Uterus (tissue), 4 donors: ENCODE measurements around the gene CAMK2D. TPM values are rescaled to one million over a fixed set of nuclear protein-coding genes. Genes with fewer than 3 reads are reported as not detected.
A peak's percentile ranks its signal among the peaks of the same experiment; 100 is the strongest.
"Not testable (repeated sequence)": the region's sequence is repeated elsewhere in the genome, so short reads cannot be mapped to it uniquely, and the experiment has no call there.

Experiments used
- DNase-seq, 2 donors: peaks; one replicate each; pipeline ENCODE4 v3.0.0-alpha.2; 2019 to 2020
- H3K27ac ChIP-seq, 2 donors: fragments of 200-600 bp; sonication (generic); 1 replicate in 1 of 2; 2 replicates in 1 of 2; pipeline ENCODE4 v1.5.1; 2016 to 2018
- H3K27me3 ChIP-seq, 2 donors: fragments of 200-600 bp; sonication (generic); one replicate each; pipeline ENCODE4 v1.5.1; 2018 to 2019; ENCODE audit warnings: control low read depth in 1 of 2
- H3K36me3 ChIP-seq, 2 donors: fragments of 200-600 bp; sonication (generic); one replicate each; pipeline ENCODE4 v1.5.1; 2019; ENCODE audit warnings: control low read depth in 1 of 2
- H3K4me1 ChIP-seq, 2 donors: fragments of 200-600 bp; sonication (generic); one replicate each; pipeline ENCODE4 v1.5.1; 2018 to 2019; ENCODE audit warnings: control low read depth in 1 of 2
- H3K4me3 ChIP-seq, 2 donors: fragments of 200-600 bp; sonication (generic); 1 replicate in 1 of 2; 2 replicates in 1 of 2; pipeline ENCODE4 v1.5.1; 2018 to 2019; ENCODE audit warnings: mild to moderate bottlenecking in 1 of 2
- H3K9me3 ChIP-seq, 2 donors: fragments of 200-600 bp; sonication (generic); one replicate each; pipeline ENCODE4 v1.5.1; 2019; ENCODE audit warnings: control low read depth in 1 of 2
- CTCF ChIP-seq, 4 experiments: fragments of 200-600 bp in 2 of 4; fragments of 450-650 bp in 2 of 4; sonication (generic) in 2 of 4; IDR thresholded peaks; one replicate each; pipeline ENCODE4 v1.5.1; 2016 to 2019; ENCODE audit warnings: antibody characterized with exemption in 4 of 4, mild to moderate bottlenecking in 2 of 4, moderate library complexity in 1 of 4
- POLR2A ChIP-seq, 2 donors: fragments of 450-650 bp; IDR thresholded peaks; one replicate each; pipeline ENCODE4 v1.6.1; 2016; ENCODE audit warnings: antibody characterized with exemption in 2 of 2, mild to moderate bottlenecking in 1 of 2, moderate library complexity in 1 of 2
- intact Hi-C: fragments of 100-400 bp; cut with DNase I; formaldehyde crosslinking; loops from one replicate; pipeline ENCODE4 v1.15.1; 2023; ENCODE audit warnings: low total_unique reads
- total RNA-seq, 4 donors: library from RNA; depleted of rRNA in 3 of 4; stranded (reverse); fragments of >200 nt in 3 of 4; gene quantifications; one replicate each; pipeline versions ENCODE4 v1.1.0 to v1.2.4, GENCODE V29; 2014 to 2023
- donor health status: DM: yes; HTN: yes; CAD: no.

CAMK2D gene
- total RNA-seq, 4 donors from 2014 or later = 41.5 to 95.3 (median 54.3) TPM

GRCh38 chr4:113764720-113765264, 3.3 kb upstream of the CAMK2D start:
- Histone ChIP-seq H3K27me3 (no peaks in the 10 kb centered on the region), H3K36me3 (no peaks in the 10 kb centered on the region), H3K9me3 (no peaks in the 10 kb centered on the region), H3K4me3 (no peak overlapping the region), H3K4me1 (no peaks in the 10 kb centered on the region), H3K27ac (no peak overlapping the region)
- intact Hi-C loops = loop anchor here (10.0 kb wide), 2 partner anchors 220 to 370 kb away; no protein-coding TSS in a partner anchor
- TF ChIP-seq CTCF (IDR thresholded peaks at IDR 0.05) (no peak), POLR2A (IDR thresholded peaks at IDR 0.05) (no peak)
- DNase-seq = no peak

DNA sequence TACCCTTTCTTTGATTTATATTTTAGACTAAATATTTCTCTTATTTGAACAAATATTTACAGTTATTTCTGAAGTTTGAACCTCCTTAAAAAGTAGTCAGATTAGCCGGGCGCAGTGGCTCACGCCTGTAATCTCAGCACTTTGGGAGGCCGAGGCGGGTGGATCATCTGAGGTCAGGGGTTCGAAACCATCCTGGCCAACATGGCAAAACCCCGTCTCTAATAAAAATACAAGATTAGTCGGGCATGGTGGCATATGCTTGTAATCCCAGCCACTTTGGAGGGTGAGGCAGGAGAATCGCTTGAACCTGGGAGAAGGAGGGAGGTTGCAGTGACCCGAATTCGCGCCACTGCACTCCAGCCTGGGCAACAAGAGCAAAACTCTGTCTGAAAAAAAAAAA, 2.4 kb upstream of the CAMK2D start:
- not testable (repeated sequence) for DNase-seq, H3K9me3 ChIP-seq, H3K27me3 ChIP-seq, H3K36me3 ChIP-seq, H3K4me3 ChIP-seq, H3K4me1 ChIP-seq
- peak overlapping the region; percentile 97 to 100 for H3K27ac ChIP-seq
- intact Hi-C loops = loop anchor here (10.0 kb wide), 2 partner anchors 219 to 369 kb away; no protein-coding TSS in a partner anchor

GRCh38 chr4:113763029-113763285, 1.4 kb upstream of the CAMK2D start:
- TF ChIP-seq CTCF (IDR thresholded peaks at IDR 0.05) = no peak
- no peak for TF ChIP-seq POLR2A (IDR thresholded peaks at IDR 0.05)

GRCh38 chr4:113762186-113763028, 869 bp upstream of the CAMK2D start:
- Histone ChIP-seq H3K27me3 (no peaks in the 10 kb centered on the region), H3K36me3 (no peaks in the 10 kb centered on the region), H3K4me3 (peak overlapping the region; percentile 68 to 92), H3K9me3 (no peaks in the 10 kb centered on the region), H3K4me1 (peaks cover 4 to 6% of the 10 kb centered on the region in 2 donors), H3K27ac (peak overlapping the region; percentile 97 to 100)
- intact Hi-C loops = loop anchor here (10.0 kb wide), 2 partner anchors 218 to 368 kb away; no protein-coding TSS in a partner anchor
- DNase-seq = peak; percentile 99 to 100
- TF ChIP-seq POLR2A (IDR thresholded peaks at IDR 0.05) (peak; percentile 97), CTCF (IDR thresholded peaks at IDR 0.05) (peak in 2 of 4 experiments; percentile 3 to 8)

More at GRCh38 chr4:113763029-113763285, 1.4 kb upstream of the CAMK2D start:
- H3K27me3 ChIP-seq = no peaks in the 10 kb centered on the region
- intact Hi-C loops = loop anchor here (10.0 kb wide), 2 partner anchors 218 to 368 kb away; no protein-coding TSS in a partner anchor
- DNase-seq = peak in 1 of 2 donors; percentile 18
- H3K9me3 ChIP-seq = no peaks in the 10 kb centered on the region
- peak overlapping the region; percentile 68 to 92 for H3K4me3 ChIP-seq
- H3K27ac ChIP-seq = peak overlapping the region; percentile 97 to 100
- H3K36me3 ChIP-seq = no peaks in the 10 kb centered on the region
- peaks cover 4 to 6% of the 10 kb centered on the region in 2 donors for H3K4me1 ChIP-seq

DNA sequence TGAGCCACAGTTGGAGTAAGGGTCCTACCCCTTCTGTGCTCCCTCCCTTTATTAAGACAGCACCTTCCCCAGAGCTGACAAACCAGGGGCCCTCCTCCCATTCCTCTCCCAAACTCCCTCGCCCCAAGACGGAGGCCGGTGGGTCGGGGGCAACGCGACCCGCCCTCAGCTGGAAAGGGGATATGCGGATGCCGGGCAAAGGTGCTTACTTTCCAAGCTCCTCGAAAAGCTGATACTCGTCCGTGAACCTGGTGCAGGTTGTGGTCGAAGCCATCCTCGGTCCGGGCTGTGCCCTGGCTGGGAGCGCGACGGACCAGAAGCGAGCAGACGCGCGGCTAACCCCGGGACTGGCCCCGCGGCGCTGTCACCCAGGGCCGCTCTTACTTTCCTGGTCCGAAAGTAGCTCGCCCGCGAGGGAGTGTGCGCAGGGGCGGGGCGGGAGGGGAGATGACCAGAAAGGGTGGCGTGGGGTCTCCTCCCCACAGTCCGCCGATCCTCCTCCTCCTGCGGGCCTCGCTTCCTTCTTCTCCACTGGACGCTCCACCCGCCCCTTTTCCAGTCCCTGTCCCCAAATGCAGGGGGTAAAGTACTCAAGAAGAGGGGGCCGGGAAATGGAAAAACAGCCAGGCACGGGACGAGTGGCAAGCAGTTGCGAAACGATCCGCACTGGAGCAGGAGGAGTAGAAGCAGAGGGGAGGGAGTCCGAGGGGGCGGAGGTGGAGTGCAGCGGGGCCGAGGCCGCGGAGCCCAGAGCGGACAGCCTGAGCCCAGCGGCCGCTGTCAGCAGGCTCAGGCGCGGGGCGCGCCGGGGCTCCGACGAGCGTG, 531 bp downstream of the CAMK2D start:
- TF ChIP-seq POLR2A (IDR thresholded peaks at IDR 0.05) = no peak
- peak in 1 of 4 experiments; percentile 12 for TF ChIP-seq CTCF (IDR thresholded peaks at IDR 0.05)
- H3K4me3 ChIP-seq = peak overlapping the region; percentile 68 to 92
- intact Hi-C loops = loop anchor here (10.0 kb wide), 2 partner anchors 216 to 366 kb away; no protein-coding TSS in a partner anchor
- H3K27me3 ChIP-seq = no peaks in the 10 kb centered on the region
- no peaks in the 10 kb centered on the region for H3K36me3 ChIP-seq
- DNase-seq = peak; percentile 81 to 83
- peaks cover 4 to 6% of the 10 kb centered on the region in 2 donors for H3K4me1 ChIP-seq
- H3K27ac ChIP-seq = peak overlapping the region; percentile 97 to 100
- no peaks in the 10 kb centered on the region for H3K9me3 ChIP-seq
